SU-DHL-6 (cell line): ENCODE results near the gene STK33.

Source experiments
- H2AFZ ChIP-seq: fragments of 200-600 bp; sonication (generic); 2 replicates; pipeline ENCODE4 v1.6.1; 2014; ENCODE audit warnings: low read depth, mild to moderate bottlenecking, moderate library complexity, mixed read lengths, antibody characterized with exemption, low read length; ENCODE audit not compliant: severe bottlenecking
- H3F3A ChIP-seq: fragments of 200-600 bp; shearing (Covaris generic); 2 replicates; pipeline ENCODE4 v1.6.0; 2016; ENCODE audit warnings: antibody characterized with exemption, mild to moderate bottlenecking; ENCODE audit not compliant: insufficient read depth
- H3K27ac ChIP-seq: fragments of 200-600 bp; sonication (generic); 2 replicates; pipeline ENCODE4 v1.5.1; 2016; ENCODE audit warnings: low read depth, mild to moderate bottlenecking, low read length, moderate library complexity, mixed read lengths
- H3K27me3 ChIP-seq: fragments of 200-600 bp; sonication (generic), shearing (Covaris generic); 2 replicates; pipeline ENCODE4 v1.6.0; 2014; ENCODE audit warnings: mild to moderate bottlenecking, low read length
- H3K36me3 ChIP-seq: fragments of 200-600 bp; sonication (generic); 2 replicates; pipeline ENCODE4 v1.6.1; 2014; ENCODE audit warnings: mild to moderate bottlenecking, low read length, mixed read lengths
- H3K4me2 ChIP-seq: fragments of 300-600, 200-600 bp; shearing (Covaris generic), sonication (generic); 2 replicates; pipeline ENCODE4 v1.6.0; 2014; ENCODE audit warnings: low read length, low read depth, mild to moderate bottlenecking; ENCODE audit not compliant: poor library complexity, severe bottlenecking
- H3K4me3 ChIP-seq: fragments of 200-600 bp; sonication (generic); 2 replicates; pipeline ENCODE4 v1.5.1; 2014; ENCODE audit warnings: antibody characterized with exemption, low read length, mild to moderate bottlenecking, mixed read lengths; ENCODE audit not compliant: insufficient read depth, poor library complexity, severe bottlenecking
- H3K79me2 ChIP-seq: fragments of 200-600 bp; sonication (generic); 2 replicates; pipeline ENCODE4 v1.6.1; 2014; ENCODE audit warnings: mild to moderate bottlenecking, low read length, moderate library complexity; ENCODE audit not compliant: insufficient read depth
- H3K9ac ChIP-seq: fragments of 200-600 bp; sonication (generic); 2 replicates; pipeline ENCODE4 v1.7.0; 2014; ENCODE audit warnings: mild to moderate bottlenecking, low read length
- H3K9me2 ChIP-seq: fragments of 200-600 bp; sonication (generic); replicated peaks from 2 replicates; pipeline ENCODE4 v1.6.1; 2014; ENCODE audit warnings: low read length; ENCODE audit not compliant: insufficient read depth
- H3K9me3 ChIP-seq: fragments of 200-600 bp; sonication (generic); 2 replicates; pipeline ENCODE4 v1.6.1; 2014; ENCODE audit warnings: low read length, mixed read lengths; ENCODE audit not compliant: insufficient read depth
- H4K20me1 ChIP-seq: fragments of 200-600 bp; sonication (generic); 2 replicates; pipeline ENCODE4 v1.6.1; 2014; ENCODE audit warnings: low read depth, mild to moderate bottlenecking, antibody characterized with exemption, low read length, moderate library complexity, mixed read lengths
- CTCF ChIP-seq: fragments of 200-600 bp; sonication (generic); IDR thresholded peaks from one replicate; pipeline ENCODE4 v1.5.1; 2017; ENCODE audit warnings: antibody characterized with exemption, mild to moderate bottlenecking, low read length, moderate library complexity; ENCODE audit not compliant: insufficient read depth, poor library complexity, severe bottlenecking
- EZH2phosphoT487 ChIP-seq: fragments of 200-600 bp; sonication (generic), shearing (Covaris generic); conservative IDR thresholded peaks from 2 replicates; pipeline ENCODE4 v1.6.1; 2018; ENCODE audit warnings: mild to moderate bottlenecking, antibody characterized with exemption, low read length, moderate library complexity, mixed read lengths

Gene STK33

GRCh38 chr11:8392166-8392565 is 201.9 kb downstream of the STK33 start:
- Histone ChIP-seq H4K20me1 (no peaks in the 10 kb centered on the region), H2AFZ (no peak overlapping the region), H3F3A (no peaks in the 10 kb centered on the region), H3K4me2 (no peak overlapping the region), H3K9me2 (no peaks in the 10 kb centered on the region), H3K79me2 (no peaks in the 10 kb centered on the region), H3K27me3 (no peaks in the 10 kb centered on the region), H3K36me3 (no peaks in the 10 kb centered on the region), H3K27ac (no peak overlapping the region), H3K4me3 (no peak overlapping the region), H3K9ac (no peak overlapping the region), H3K9me3 (no peaks in the 10 kb centered on the region)
- TF ChIP-seq EZH2phosphoT487 (no peak), CTCF (no peak)

GRCh38 chr11:8390851-8391612 is 203.0 kb downstream of the STK33 start:
- Histone ChIP-seq H3K27me3 (no peaks in the 10 kb centered on the region), H3K9me2 (no peaks in the 10 kb centered on the region), H3K9ac (no peak overlapping the region), H3F3A (no peaks in the 10 kb centered on the region), H3K4me3 (no peak overlapping the region), H3K27ac (no peak overlapping the region), H3K4me2 (no peak overlapping the region), H4K20me1 (no peaks in the 10 kb centered on the region), H3K36me3 (no peaks in the 10 kb centered on the region), H3K9me3 (no peaks in the 10 kb centered on the region), H3K79me2 (no peaks in the 10 kb centered on the region), H2AFZ (no peak overlapping the region)
- TF ChIP-seq EZH2phosphoT487 (no peak), CTCF (no peak)

- H3K27ac ChIP-seq, result no peak overlapping the region
- no peak overlapping the region for H3K4me2 ChIP-seq
- H3K27me3 ChIP-seq, result no peaks in the 10 kb centered on the region
- H3K4me3 ChIP-seq, result no peak overlapping the region
- no peaks in the 10 kb centered on the region for H3K79me2 ChIP-seq
- H4K20me1 ChIP-seq, result no peaks in the 10 kb centered on the region
- H3F3A ChIP-seq, result no peaks in the 10 kb centered on the region
- H3K36me3 ChIP-seq, result no peaks in the 10 kb centered on the region
- H3K9ac ChIP-seq, result no peak overlapping the region
- no peaks in the 10 kb centered on the region for H3K9me3 ChIP-seq
- TF ChIP-seq CTCF (no peak), EZH2phosphoT487 (no peak)
- H2AFZ ChIP-seq, result no peak overlapping the region
- H3K9me2 ChIP-seq, result no peaks in the 10 kb centered on the region
Observed at GRCh38 chr11:8389029-8389996, 204.7 kb downstream of the STK33 start.
